Activated B cell treated with CpG ODN at 0.5 μM for 24 hours (primary cell): ENCODE data around the gene AMN. TPM values are rescaled to one million over a fixed set of nuclear protein-coding genes. Genes with fewer than 3 reads are reported as not detected.

Source experiments
- ATAC-seq: fragments of 200-7000 bp; cut with Tn5 transposase; one replicate; pipeline ENCODE4 v1.10.0; 2021; ENCODE audit warnings: low read depth, mild to moderate bottlenecking, moderate library complexity
- CTCF ChIA-PET: fragments of 350-600 bp; sonication (Branson Sonifier 250); formaldehyde crosslinking; loops from one replicate; lab custom pipeline; 2021; ENCODE audit warnings: antibody characterized with exemption; lab: Charles Lee
- POLR2A ChIA-PET: fragments of 350-600 bp; sonication (Branson Sonifier 250); formaldehyde crosslinking; loops from one replicate; lab custom pipeline; 2021; ENCODE audit warnings: antibody characterized with exemption; lab: Charles Lee
- DNase-seq: peaks from one replicate; pipeline ENCODE4 v3.0.0; 2022
- H3K27ac Mint-ChIP-seq: one replicate; pipeline ENCODE4 v1.8.0; 2020; ENCODE audit warnings: mixed read lengths
- H3K27me3 Mint-ChIP-seq: one replicate; pipeline ENCODE4 v1.8.0; 2021; ENCODE audit warnings: mixed read lengths
- H3K36me3 Mint-ChIP-seq: one replicate; pipeline ENCODE4 v1.8.0; 2021; ENCODE audit warnings: low read depth, mixed read lengths
- H3K4me1 Mint-ChIP-seq: one replicate; pipeline ENCODE4 v1.8.0; 2021; ENCODE audit warnings: mixed read lengths
- H3K4me3 Mint-ChIP-seq: one replicate; pipeline ENCODE4 v1.8.0; 2020; ENCODE audit warnings: mild to moderate bottlenecking, mixed read lengths
- H3K9me3 Mint-ChIP-seq: one replicate; pipeline ENCODE4 v1.8.0; 2020; ENCODE audit warnings: mixed read lengths
- intact Hi-C: fragments of 100-400 bp; cut with micrococcal nuclease; formaldehyde crosslinking; loops from one replicate; pipeline ENCODE4 v1.15.1; 2024
- total RNA-seq: library from RNA; stranded (reverse); gene quantifications from 2 replicates; pipeline ENCODE4 v1.2.3, GENCODE V29; 2022
- TF ChIP-seq, protein P1 (sequence below): fragments of 200-600 bp; IDR thresholded peaks from one replicate; pipeline ENCODE4 v1.8.0; 2022; ENCODE audit warnings: antibody characterized with exemption, mild to moderate bottlenecking

AMN gene
- total RNA-seq, 1 donor from 2014 or later, result 4.4 TPM

DNA sequence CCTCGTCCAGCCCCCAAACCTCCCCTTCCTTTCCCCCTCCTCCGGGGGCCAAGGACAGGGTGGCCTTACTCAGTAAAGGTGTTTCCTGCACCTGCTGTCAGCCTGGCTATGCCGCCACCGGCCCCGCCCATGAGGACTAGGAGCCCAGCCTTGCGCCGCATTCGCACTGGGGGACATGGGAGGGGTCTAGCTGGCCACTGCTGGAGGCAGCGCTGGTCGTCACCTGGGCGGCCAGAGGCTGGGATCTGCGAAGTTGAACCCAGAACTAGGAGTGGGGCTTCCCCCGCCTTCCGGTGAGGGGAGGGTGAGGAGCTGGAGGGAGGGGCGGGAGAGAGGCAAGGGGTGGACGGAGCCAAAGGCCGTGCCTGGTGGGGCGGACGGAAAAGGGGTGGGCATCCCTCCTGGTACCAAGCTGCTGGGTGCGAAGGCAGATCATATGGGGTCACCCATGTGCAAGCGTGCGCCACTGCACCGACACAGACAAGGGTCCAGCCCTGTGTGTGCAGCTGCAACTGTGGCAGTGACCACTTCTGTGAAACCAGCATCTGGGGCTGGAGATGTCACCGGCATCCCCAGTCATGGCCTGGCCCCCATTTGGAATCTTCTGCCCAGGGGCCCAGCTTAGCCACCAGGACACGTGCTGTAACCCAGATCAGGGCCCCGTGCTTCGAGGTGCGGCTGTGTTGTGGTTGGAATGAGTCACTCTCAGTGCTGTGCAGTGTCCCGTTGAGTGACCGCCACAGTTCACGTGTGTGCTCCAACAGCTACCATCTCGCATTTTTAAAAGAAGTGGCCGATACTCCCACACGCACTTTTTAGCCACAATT lies 8.5 kb downstream of the AMN start:
- Mint-ChIP-seq H3K27ac (no peak overlapping the region), H3K4me1 (peaks cover 21% of the 10 kb centered on the region), H3K27me3 (peaks cover under 1% of the 10 kb centered on the region), H3K9me3 (no peaks in the 10 kb centered on the region), H3K36me3 (peaks cover 10% of the 10 kb centered on the region), H3K4me3 (peak overlapping the region; percentile 19)
- intact Hi-C loops, result no loop called here
- TF ChIP-seq, protein P1, sequence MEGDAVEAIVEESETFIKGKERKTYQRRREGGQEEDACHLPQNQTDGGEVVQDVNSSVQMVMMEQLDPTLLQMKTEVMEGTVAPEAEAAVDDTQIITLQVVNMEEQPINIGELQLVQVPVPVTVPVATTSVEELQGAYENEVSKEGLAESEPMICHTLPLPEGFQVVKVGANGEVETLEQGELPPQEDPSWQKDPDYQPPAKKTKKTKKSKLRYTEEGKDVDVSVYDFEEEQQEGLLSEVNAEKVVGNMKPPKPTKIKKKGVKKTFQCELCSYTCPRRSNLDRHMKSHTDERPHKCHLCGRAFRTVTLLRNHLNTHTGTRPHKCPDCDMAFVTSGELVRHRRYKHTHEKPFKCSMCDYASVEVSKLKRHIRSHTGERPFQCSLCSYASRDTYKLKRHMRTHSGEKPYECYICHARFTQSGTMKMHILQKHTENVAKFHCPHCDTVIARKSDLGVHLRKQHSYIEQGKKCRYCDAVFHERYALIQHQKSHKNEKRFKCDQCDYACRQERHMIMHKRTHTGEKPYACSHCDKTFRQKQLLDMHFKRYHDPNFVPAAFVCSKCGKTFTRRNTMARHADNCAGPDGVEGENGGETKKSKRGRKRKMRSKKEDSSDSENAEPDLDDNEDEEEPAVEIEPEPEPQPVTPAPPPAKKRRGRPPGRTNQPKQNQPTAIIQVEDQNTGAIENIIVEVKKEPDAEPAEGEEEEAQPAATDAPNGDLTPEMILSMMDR, result no peak
- ATAC-seq (no peak), DNase-seq (no peak)
- ChIA-PET CTCF (no interaction called here), POLR2A (interaction anchor here (0.7 to 0.8 kb wide), 2 partner anchors 11 to 16 kb away, joined by 3 to 4 read pairs; no protein-coding TSS in a partner anchor)

DNA sequence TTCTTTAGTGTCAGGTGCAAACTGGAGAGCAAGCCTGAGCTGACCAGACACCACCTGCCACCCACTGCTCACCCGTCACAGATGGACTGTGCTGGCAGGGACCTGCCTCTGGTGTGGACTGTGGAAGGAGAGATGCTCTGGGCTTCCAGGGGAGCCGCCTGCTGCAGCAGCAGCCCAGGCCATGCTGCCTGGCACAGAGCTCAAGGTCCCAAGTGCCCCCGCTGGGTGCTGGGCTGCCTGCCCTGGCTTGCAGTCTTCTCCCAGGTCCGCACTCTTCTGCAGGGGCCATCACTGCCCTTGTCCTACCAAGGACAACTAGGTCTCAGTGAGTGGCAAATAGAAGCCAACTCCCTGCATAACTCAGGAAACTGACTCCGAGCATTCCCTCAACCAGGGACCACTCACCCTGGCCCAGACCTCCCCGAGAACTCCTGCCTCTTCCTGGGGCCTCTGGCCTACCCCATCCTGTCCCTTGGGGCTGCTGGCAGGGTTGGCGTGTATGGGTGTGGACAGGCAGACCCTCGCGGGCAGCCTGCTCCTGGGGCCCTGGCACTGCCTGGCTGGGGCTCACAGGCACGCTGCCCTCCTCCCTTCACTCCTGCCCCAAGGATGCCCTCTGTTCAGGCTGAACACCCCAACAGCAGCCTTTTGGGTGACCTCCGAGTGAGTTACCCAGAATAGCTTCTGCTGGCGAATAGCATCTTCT lies 9.3 kb downstream of the AMN start:
- ATAC-seq (no peak), DNase-seq (no peak)
- Mint-ChIP-seq H3K36me3 (peaks cover 13% of the 10 kb centered on the region), H3K4me1 (peaks cover 24% of the 10 kb centered on the region), H3K9me3 (no peaks in the 10 kb centered on the region), H3K27me3 (no peaks in the 10 kb centered on the region), H3K4me3 (no peak overlapping the region), H3K27ac (no peak overlapping the region)
- intact Hi-C loops, result no loop called here
- TF ChIP-seq, protein P1, result no peak
- ChIA-PET POLR2A (interaction anchor here (0.6 to 0.7 kb wide), 2 partner anchors 15 to 188 kb away, joined by 3 to 5 read pairs; no protein-coding TSS in a partner anchor), CTCF (no interaction called here)

DNA sequence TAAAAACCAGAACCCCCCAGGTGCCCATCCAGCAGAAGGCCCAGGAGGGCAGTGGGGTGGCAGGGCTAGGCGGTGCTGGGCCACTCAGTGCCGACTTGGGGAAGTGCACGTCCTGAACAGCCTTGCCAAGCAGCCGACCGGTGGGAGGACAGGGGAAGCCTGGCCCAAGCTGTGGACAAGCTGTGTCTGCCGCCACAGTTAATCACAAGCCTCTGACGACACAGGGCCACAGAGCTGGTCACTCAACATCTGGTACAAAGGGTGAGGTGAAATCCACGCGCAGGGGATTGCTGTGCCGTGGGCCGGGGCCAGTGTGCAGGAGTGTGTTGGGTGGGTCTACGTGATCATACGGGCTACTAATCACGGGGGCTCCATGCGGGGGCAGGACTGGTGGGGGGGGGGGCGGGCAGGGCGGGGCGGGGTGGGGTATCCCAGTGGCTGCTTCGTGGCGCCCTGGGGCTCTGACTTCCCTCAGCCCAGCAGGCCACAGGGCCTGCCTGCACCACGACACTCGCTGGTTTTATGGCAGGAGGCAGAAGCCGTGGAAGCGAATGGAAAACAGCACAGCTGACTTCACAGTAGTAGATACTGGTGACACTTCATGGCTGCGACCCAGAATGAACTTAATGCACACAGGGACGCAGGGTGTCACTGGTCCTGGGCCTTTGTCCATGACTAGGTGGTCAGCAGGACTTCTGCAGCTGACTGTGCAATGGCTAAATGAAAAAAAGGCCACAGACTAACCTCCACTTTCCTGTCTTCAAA lies 10.2 kb downstream of the AMN start:
- no peak for DNase-seq
- Mint-ChIP-seq H3K36me3 (peaks cover 18% of the 10 kb centered on the region), H3K4me3 (no peak overlapping the region), H3K27ac (no peak overlapping the region), H3K9me3 (no peaks in the 10 kb centered on the region), H3K4me1 (peaks cover 24% of the 10 kb centered on the region), H3K27me3 (no peaks in the 10 kb centered on the region)
- intact Hi-C loops, result no loop called here
- CTCF ChIA-PET, result no interaction called here
- POLR2A ChIA-PET, result no interaction called here
- ATAC-seq, result no peak
- TF ChIP-seq, protein P1, result no peak

DNA sequence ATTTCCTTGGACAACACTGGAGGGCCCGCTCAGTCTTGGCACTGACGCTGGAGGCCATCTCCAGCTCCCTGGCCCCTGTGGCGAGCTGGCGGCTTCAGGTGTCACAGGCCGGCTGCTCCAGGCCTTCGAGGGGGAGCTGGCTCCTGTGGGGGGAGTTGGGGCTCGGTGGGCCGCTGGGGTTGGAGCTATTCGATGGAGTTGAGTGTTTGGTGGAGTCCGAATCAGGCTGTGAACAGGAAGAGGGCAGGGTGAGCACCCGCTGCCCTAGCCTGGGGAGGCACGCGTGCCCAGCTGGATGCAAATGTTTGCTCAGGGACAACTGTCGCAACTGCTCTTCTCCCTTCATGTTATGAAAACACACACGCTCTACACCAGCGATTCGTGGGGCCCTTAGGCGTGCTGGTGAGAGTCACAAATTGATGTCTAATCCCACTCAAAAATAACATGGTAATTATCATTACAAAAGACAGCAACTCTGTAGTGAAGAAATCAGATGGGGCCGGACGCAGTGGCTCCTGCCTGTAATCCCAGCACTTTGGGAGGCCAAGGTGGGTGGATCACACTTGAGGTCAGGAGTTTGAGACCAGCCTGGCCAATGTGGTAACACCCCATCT lies 11.3 kb downstream of the AMN start:
- CTCF ChIA-PET, result no interaction called here
- intact Hi-C loops, result no loop called here
- peaks cover 19% of the 10 kb centered on the region for H3K4me1 Mint-ChIP-seq
- POLR2A ChIA-PET, result no interaction called here
- no peak overlapping the region for H3K4me3 Mint-ChIP-seq
- TF ChIP-seq, protein P1, result no peak
- no peaks in the 10 kb centered on the region for H3K9me3 Mint-ChIP-seq
- no peaks in the 10 kb centered on the region for H3K27me3 Mint-ChIP-seq
- no peak for DNase-seq
- ATAC-seq, result no peak
- no peak overlapping the region for H3K27ac Mint-ChIP-seq
- H3K36me3 Mint-ChIP-seq, result peaks cover 20% of the 10 kb centered on the region
